Measurements from ENCODE around the gene CELF2. TPM values are rescaled to one million over a fixed set of nuclear protein-coding genes. Genes with fewer than 3 reads are reported as not detected.

The CELF2 gene
- total and polyA plus RNA-seq, 9 of the 15 experiments (the other 6 are each of a cell fraction or from before 2014, with no cell fraction given), result 4.0 to 20.3 (median 11.1) TPM

GRCh38 chr10:11145495-11145855, 127.8 kb downstream of the CELF2 start (continued):
- TF ChIP-seq ZBTB40 (IDR thresholded peaks at IDR 0.05) (peak; percentile 62; the same call in 1 of the 2 replicates), ZBTB40 (CRISPR knock-in tag; IDR thresholded peaks at IDR 0.05) (no peak), POLR2A (conservative IDR thresholded peaks at IDR 0.05) (no peak), ZNF79 (CRISPR knock-in tag; IDR thresholded peaks at IDR 0.05; ENCODE audit: low read depth) (no peak), CEBPG (CRISPR knock-in tag; IDR thresholded peaks at IDR 0.05) (no peak), CEBPG (tag; conservative IDR thresholded peaks at IDR 0.05 in 1 of 2, IDR thresholded peaks at IDR 0.05 in 1 of 2) (no peak), ID3 (CRISPR knock-in tag; IDR thresholded peaks at IDR 0.05) (no peak), ID3 (tag; IDR thresholded peaks at IDR 0.05) (no peak), PPARD (CRISPR knock-in tag; IDR thresholded peaks at IDR 0.05) (no peak), CUX1 (CRISPR knock-in tag; IDR thresholded peaks at IDR 0.05) (no peak), MAFG (tag; conservative IDR thresholded peaks at IDR 0.05) (0 out of 2 replicates have a peak, but pooled peaks have one; percentile 6), ZFX (CRISPR knock-in tag; IDR thresholded peaks at IDR 0.05) (peak; percentile 33; the same call in 1 of the 2 replicates)

Measured in K562 (cell line).